MM.1S (cell line): ENCODE results near the gene WDFY2.

Experiments
- CTCF ChIP-seq: fragments of 300-600 bp; sonication (generic); IDR thresholded peaks from 2 replicates; pipeline ENCODE4 v1.5.1; 2016; ENCODE audit warnings: antibody characterized with exemption, low read length, mixed read lengths
- EZH2phosphoT487 ChIP-seq: fragments of 300-600 bp; sonication (generic); IDR thresholded peaks from 2 replicates; pipeline ENCODE4 v1.6.1; 2018; ENCODE audit warnings: antibody characterized with exemption, low read length

- TF ChIP-seq CTCF (no peak), EZH2phosphoT487 (no peak)
These were observed 153.3 kb downstream of the WDFY2 start for GRCh38 chr13:51737609-51738008.
